Hepatocyte (in vitro differentiated cells): ENCODE measurements around the gene KCTD17. TPM values are rescaled to one million over a fixed set of nuclear protein-coding genes. Genes with fewer than 3 reads are reported as not detected.

Experiments used
- DNase-seq: peaks from one replicate; pipeline ENCODE4 v3.0.0-alpha.2; 2016; ENCODE audit warnings: low spot score
- H2AFZ ChIP-seq: fragments of 200-600 bp; sonication (generic); 2 replicates; pipeline ENCODE4 v1.6.0; 2016; ENCODE audit warnings: antibody characterized with exemption, mild to moderate bottlenecking
- H3K27ac ChIP-seq: fragments of 200-600 bp; sonication (generic); 2 replicates; pipeline ENCODE4 v1.5.1; 2016; ENCODE audit warnings: mild to moderate bottlenecking
- H3K27me3 ChIP-seq: fragments of 200-600 bp; sonication (generic); 2 replicates; pipeline ENCODE4 v1.6.1; 2016
- H3K36me3 ChIP-seq: fragments of 200-600 bp; sonication (generic); replicated peaks from 2 replicates; pipeline ENCODE4 v1.5.1; 2016; ENCODE audit warnings: low read depth; ENCODE audit not compliant: insufficient read depth
- H3K4me1 ChIP-seq: fragments of 200-600 bp; sonication (generic); 2 replicates; pipeline ENCODE4 v1.5.1; 2016; ENCODE audit warnings: mild to moderate bottlenecking, moderate library complexity; ENCODE audit not compliant: insufficient read depth
- H3K4me2 ChIP-seq: fragments of 200-600 bp; sonication (generic); 2 replicates; pipeline ENCODE4 v1.6.0; 2016
- H3K4me3 ChIP-seq: fragments of 200-600 bp; sonication (generic); 2 replicates; pipeline ENCODE4 v1.5.1; 2016; ENCODE audit warnings: mild to moderate bottlenecking
- H3K79me2 ChIP-seq: fragments of 200-600 bp; sonication (generic); 2 replicates; pipeline ENCODE4 v1.6.0; 2017; ENCODE audit warnings: mild to moderate bottlenecking
- H3K9me2 ChIP-seq: fragments of 200-600 bp; sonication (generic); replicated peaks from 2 replicates; pipeline ENCODE4 v1.6.0; 2017; ENCODE audit warnings: mild to moderate bottlenecking; ENCODE audit not compliant: insufficient read depth
- H3K9me3 ChIP-seq: fragments of 200-600 bp; sonication (generic); 2 replicates; pipeline ENCODE4 v1.5.1; 2016; ENCODE audit warnings: low read depth, mild to moderate bottlenecking
- H4K20me1 ChIP-seq: fragments of 200-600 bp; sonication (generic); 2 replicates; pipeline ENCODE4 v1.6.0; 2016; ENCODE audit warnings: mild to moderate bottlenecking; ENCODE audit not compliant: insufficient read depth, poor library complexity, severe bottlenecking
- EZH2 ChIP-seq: fragments of 200-600 bp; sonication (generic); IDR thresholded peaks from 2 replicates; pipeline ENCODE4 v1.6.1; 2016; ENCODE audit warnings: antibody characterized with exemption, mild to moderate bottlenecking, borderline replicate concordance
- EZH2phosphoT487 ChIP-seq: fragments of 200-600 bp; sonication (generic); IDR thresholded peaks from one replicate; pipeline ENCODE4 v1.6.1; 2018; ENCODE audit warnings: antibody characterized with exemption, mild to moderate bottlenecking, low read depth, moderate library complexity; ENCODE audit not compliant: unreplicated experiment, severe bottlenecking
- WGBS: methylation state at CpG from one replicate; pipeline ENCODE4 v1.1.6; 2016; ENCODE audit warnings: low lambda C conversion rate; ENCODE audit errors: missing lambda C conversion rate; 5-methylcytosine and 5-hydroxymethylcytosine counted together
- polyA plus RNA-seq: library from polyadenylated mRNA; unstranded; fragments of >200 nt; fragmentation: Nextera tagmentation; extraction: Ambion mirVana; gene quantifications from 2 replicates; pipeline ENCODE4 v1.2.1, GENCODE V29; 2016
- total RNA-seq: library from RNA; depleted of rRNA; stranded (reverse); fragments of >200 nt; gene quantifications from 2 replicates; pipeline ENCODE4 v1.2.3, GENCODE V29; 2014
- TF ChIP-seq, protein P1 (sequence below): fragments of 200-600 bp; sonication (generic); IDR thresholded peaks from 2 replicates; pipeline ENCODE4 v1.5.1; 2016; ENCODE audit warnings: antibody characterized with exemption, mild to moderate bottlenecking; ENCODE audit not compliant: poor library complexity

Gene KCTD17
- total and polyA plus RNA-seq, 2 experiments from 2014 or later: 15.2 to 25.4 TPM

DNA sequence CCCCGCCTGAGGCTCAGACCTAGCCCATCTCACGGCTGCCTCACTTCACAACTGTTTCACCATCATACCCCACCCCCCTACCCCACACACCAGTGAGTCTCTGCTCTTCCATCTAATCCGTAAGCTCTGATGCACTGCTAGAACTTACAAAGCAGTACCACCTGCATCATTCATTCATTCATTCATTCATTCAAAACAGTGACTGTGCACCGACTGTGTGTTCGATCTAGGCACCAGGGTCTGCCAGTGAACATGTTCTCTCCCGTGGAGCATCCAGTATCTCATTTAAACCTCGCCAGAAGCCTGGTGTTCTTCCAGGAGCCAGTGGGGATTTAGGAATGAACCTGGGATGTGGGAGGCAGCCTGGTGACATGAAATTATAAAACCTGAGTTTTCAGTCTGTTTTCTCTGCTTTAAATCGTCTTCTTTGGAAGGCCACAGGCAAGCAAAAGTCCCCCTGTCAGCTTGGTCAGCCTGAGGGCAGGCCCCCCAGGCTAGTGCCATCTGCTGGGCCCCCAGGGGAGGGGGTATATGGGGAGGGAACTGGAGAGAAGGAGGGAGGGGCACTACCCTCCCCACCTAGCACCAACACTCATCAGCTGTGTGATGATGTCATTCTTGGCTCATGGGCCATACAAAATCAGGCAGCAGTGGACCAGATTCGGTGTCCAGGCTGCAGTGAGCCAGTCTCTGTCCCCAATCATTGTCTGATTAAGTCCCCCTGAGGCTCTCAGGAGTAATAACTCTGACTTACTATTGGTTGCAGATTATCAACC is 39.6 kb downstream of the KCTD17 start:
- H3K4me1 ChIP-seq: no peaks in the 10 kb centered on the region
- H3K79me2 ChIP-seq: no peaks in the 10 kb centered on the region
- H3K27me3 ChIP-seq: no peaks in the 10 kb centered on the region
- H4K20me1 ChIP-seq: no peaks in the 10 kb centered on the region
- TF ChIP-seq EZH2phosphoT487 (no peak), EZH2 (no peak)
- TF ChIP-seq, protein P1, sequence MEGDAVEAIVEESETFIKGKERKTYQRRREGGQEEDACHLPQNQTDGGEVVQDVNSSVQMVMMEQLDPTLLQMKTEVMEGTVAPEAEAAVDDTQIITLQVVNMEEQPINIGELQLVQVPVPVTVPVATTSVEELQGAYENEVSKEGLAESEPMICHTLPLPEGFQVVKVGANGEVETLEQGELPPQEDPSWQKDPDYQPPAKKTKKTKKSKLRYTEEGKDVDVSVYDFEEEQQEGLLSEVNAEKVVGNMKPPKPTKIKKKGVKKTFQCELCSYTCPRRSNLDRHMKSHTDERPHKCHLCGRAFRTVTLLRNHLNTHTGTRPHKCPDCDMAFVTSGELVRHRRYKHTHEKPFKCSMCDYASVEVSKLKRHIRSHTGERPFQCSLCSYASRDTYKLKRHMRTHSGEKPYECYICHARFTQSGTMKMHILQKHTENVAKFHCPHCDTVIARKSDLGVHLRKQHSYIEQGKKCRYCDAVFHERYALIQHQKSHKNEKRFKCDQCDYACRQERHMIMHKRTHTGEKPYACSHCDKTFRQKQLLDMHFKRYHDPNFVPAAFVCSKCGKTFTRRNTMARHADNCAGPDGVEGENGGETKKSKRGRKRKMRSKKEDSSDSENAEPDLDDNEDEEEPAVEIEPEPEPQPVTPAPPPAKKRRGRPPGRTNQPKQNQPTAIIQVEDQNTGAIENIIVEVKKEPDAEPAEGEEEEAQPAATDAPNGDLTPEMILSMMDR: no peak
- no peaks in the 10 kb centered on the region for H3K9me3 ChIP-seq
- H3K4me2 ChIP-seq: no peak overlapping the region
- no peak overlapping the region for H2AFZ ChIP-seq
- H3K4me3 ChIP-seq: no peak overlapping the region
- H3K36me3 ChIP-seq: no peaks in the 10 kb centered on the region
- DNase-seq: no peak
- no peaks in the 10 kb centered on the region for H3K9me2 ChIP-seq
- H3K27ac ChIP-seq: no peak overlapping the region
- 87% methylated on average over 9 of the region's 9 CpGs for WGBS

DNA sequence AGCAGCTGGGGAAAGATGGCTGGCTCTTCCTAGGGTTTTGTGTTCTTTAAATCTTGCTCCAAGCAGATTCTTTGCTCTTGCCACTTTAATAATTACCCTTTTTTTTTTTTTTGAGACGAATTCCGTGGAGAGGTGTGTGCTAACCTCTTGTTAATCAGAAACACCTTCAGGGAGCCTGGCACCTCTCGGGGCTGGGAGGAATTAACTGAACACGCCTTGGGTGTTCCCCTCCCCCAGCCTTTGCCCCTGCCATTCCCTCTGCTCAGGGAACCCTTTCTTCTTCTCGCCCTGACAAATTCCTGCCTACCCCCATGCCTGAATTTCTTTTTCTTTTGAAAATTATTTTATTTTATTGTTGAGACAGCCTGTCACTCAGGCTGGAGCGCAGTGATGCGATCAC is 40.5 kb downstream of the KCTD17 start:
- 69% methylated on average over 7 of the region's 7 CpGs for WGBS

DNA sequence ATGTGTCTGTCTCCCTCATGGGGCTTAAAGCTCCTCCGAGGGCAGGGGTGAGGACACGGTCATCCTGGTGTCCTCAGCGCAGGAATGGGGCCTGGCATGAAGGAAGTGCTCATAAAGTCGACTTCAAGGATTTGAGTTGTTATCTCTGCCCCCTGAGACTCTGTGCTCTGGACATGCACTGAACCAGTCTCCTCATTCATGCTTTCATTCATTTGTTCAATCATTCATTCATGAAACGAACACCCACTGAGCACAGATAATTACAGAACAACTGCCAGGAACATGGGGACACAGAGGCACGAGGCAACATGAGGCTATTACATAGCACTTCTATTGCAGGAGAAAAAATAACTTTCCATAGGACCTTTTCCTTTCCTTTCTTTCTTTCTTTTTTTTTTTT is 41.5 kb downstream of the KCTD17 start:
- WGBS: 56% methylated on average over 6 of the region's 6 CpGs
- H3K27me3 ChIP-seq: peaks cover 6% of the 10 kb centered on the region

More for the DNA sequence above, 40.5 kb downstream of the KCTD17 start:
- Histone ChIP-seq H2AFZ (no peak overlapping the region), H3K36me3 (no peaks in the 10 kb centered on the region), H3K9me2 (no peaks in the 10 kb centered on the region), H3K4me1 (no peaks in the 10 kb centered on the region), H3K4me3 (no peak overlapping the region), H3K27ac (no peak overlapping the region), H4K20me1 (no peaks in the 10 kb centered on the region), H3K27me3 (peaks cover 3% of the 10 kb centered on the region), H3K4me2 (no peak overlapping the region), H3K9me3 (no peaks in the 10 kb centered on the region), H3K79me2 (no peaks in the 10 kb centered on the region)
- no peak for TF ChIP-seq EZH2phosphoT487
- no peak for TF ChIP-seq EZH2
- TF ChIP-seq, protein P1: no peak
- DNase-seq: no peak

More for the DNA sequence above, 41.5 kb downstream of the KCTD17 start:
- no peaks in the 10 kb centered on the region for H3K79me2 ChIP-seq
- H3K9me3 ChIP-seq: no peaks in the 10 kb centered on the region
- no peak overlapping the region for H3K27ac ChIP-seq
- H3K4me2 ChIP-seq: no peak overlapping the region
- no peaks in the 10 kb centered on the region for H3K9me2 ChIP-seq
- no peak overlapping the region for H3K4me3 ChIP-seq
- no peaks in the 10 kb centered on the region for H4K20me1 ChIP-seq
- no peak for DNase-seq
- H3K4me1 ChIP-seq: no peaks in the 10 kb centered on the region
- no peak overlapping the region for H2AFZ ChIP-seq
- TF ChIP-seq EZH2: no peak
- no peak for TF ChIP-seq EZH2phosphoT487
- TF ChIP-seq, protein P1: no peak
- H3K36me3 ChIP-seq: no peaks in the 10 kb centered on the region
